ENCODE results near the gene GPBAR1. TPM values are rescaled to one million over a fixed set of nuclear protein-coding genes. Genes with fewer than 3 reads are reported as not detected.

Gene GPBAR1
- total RNA-seq, 1 experiment from 2014 or later, result 0.30 TPM

GRCh38 chr2:218280260-218280870 lies 19.6 kb downstream of the GPBAR1 start:
- Histone ChIP-seq H3K4me1 (ENCODE audit: insufficient read depth, low read length, poor library complexity, severe bottlenecking) (no peaks in the 10 kb centered on the region), H3K4me3 (ENCODE audit: low read depth, low read length, poor library complexity, severe bottlenecking) (no peak overlapping the region), H3K27me3 (replicated peaks; ENCODE audit: insufficient read depth, low read depth, low read length, poor library complexity) (no peaks in the 10 kb centered on the region), H3K36me3 (ENCODE audit: insufficient read depth, low read length, poor library complexity, severe bottlenecking) (peaks cover 18% of the 10 kb centered on the region), H3K27ac (ENCODE audit: low read depth, low read length, poor library complexity, severe bottlenecking) (no peak overlapping the region), H3K9me3 (ENCODE audit: low read depth, low read length, poor library complexity, severe bottlenecking) (no peaks in the 10 kb centered on the region)
- no TSS peak for BruUV-seq (replicated peaks)
- TF ChIP-seq EZH2 (IDR thresholded peaks at IDR 0.05; ENCODE audit: borderline replicate concordance, low read depth, low read length, poor library complexity, severe bottlenecking) (no peak), CTCF (conservative IDR thresholded peaks at IDR 0.05; ENCODE audit: low read depth, low read length) (no peak)
- intact Hi-C loops (cut with micrococcal nuclease; ENCODE audit: unreplicated experiment), result no loop called here
- no peak for DNase-seq (ENCODE audit: low spot score)
- CTCF ChIA-PET, result no interaction called here
- POLR2A ChIA-PET (ENCODE audit: low non-redundant PET), result no interaction called here

- Histone ChIP-seq H3K27me3 (replicated peaks; ENCODE audit: insufficient read depth, low read depth, low read length, poor library complexity) (no peaks in the 10 kb centered on the region), H3K4me3 (ENCODE audit: low read depth, low read length, poor library complexity, severe bottlenecking) (no peak overlapping the region), H3K36me3 (ENCODE audit: insufficient read depth, low read length, poor library complexity, severe bottlenecking) (peaks cover 11% of the 10 kb centered on the region), H3K4me1 (ENCODE audit: insufficient read depth, low read length, poor library complexity, severe bottlenecking) (peaks cover 9% of the 10 kb centered on the region), H3K27ac (ENCODE audit: low read depth, low read length, poor library complexity, severe bottlenecking) (no peak overlapping the region), H3K9me3 (ENCODE audit: low read depth, low read length, poor library complexity, severe bottlenecking) (no peaks in the 10 kb centered on the region)
- intact Hi-C loops (cut with micrococcal nuclease; ENCODE audit: unreplicated experiment), result no loop called here
- ChIA-PET CTCF (no interaction called here), POLR2A (ENCODE audit: low non-redundant PET) (no interaction called here)
- no TSS peak for BruUV-seq (replicated peaks)
- TF ChIP-seq CTCF (conservative IDR thresholded peaks at IDR 0.05; ENCODE audit: low read depth, low read length) (no peak), EZH2 (IDR thresholded peaks at IDR 0.05; ENCODE audit: borderline replicate concordance, low read depth, low read length, poor library complexity, severe bottlenecking) (no peak)
- DNase-seq (ENCODE audit: low spot score), result no peak
Observed at GRCh38 chr2:218281449-218281848, 20.6 kb downstream of the GPBAR1 start.

- Histone ChIP-seq H3K36me3 (ENCODE audit: insufficient read depth, low read length, poor library complexity, severe bottlenecking) (peaks cover 4% of the 10 kb centered on the region), H3K27ac (ENCODE audit: low read depth, low read length, poor library complexity, severe bottlenecking) (no peak overlapping the region), H3K27me3 (replicated peaks; ENCODE audit: insufficient read depth, low read depth, low read length, poor library complexity) (no peaks in the 10 kb centered on the region), H3K4me1 (ENCODE audit: insufficient read depth, low read length, poor library complexity, severe bottlenecking) (peaks cover 18% of the 10 kb centered on the region), H3K9me3 (ENCODE audit: low read depth, low read length, poor library complexity, severe bottlenecking) (no peaks in the 10 kb centered on the region), H3K4me3 (ENCODE audit: low read depth, low read length, poor library complexity, severe bottlenecking) (no peak overlapping the region)
- ChIA-PET POLR2A (ENCODE audit: low non-redundant PET) (no interaction called here), CTCF (no interaction called here)
- BruUV-seq (replicated peaks), result no TSS peak
- TF ChIP-seq EZH2 (IDR thresholded peaks at IDR 0.05; ENCODE audit: borderline replicate concordance, low read depth, low read length, poor library complexity, severe bottlenecking) (no peak), CTCF (conservative IDR thresholded peaks at IDR 0.05; ENCODE audit: low read depth, low read length) (no peak)
- intact Hi-C loops (cut with micrococcal nuclease; ENCODE audit: unreplicated experiment), result no loop called here
- no peak for DNase-seq (ENCODE audit: low spot score)
Observed at GRCh38 chr2:218282173-218282991, 21.6 kb downstream of the GPBAR1 start.

All from A673 (cell line).